ENCODE data around the gene ACBD3.

ACBD3 gene

GRCh38 chr1:226186124-226187018, at the start of gene ACBD3:
ACBD3 (minus strand) TSS chr1:226186741; CDS start chr1:226186675, 66 bp downstream.
- no peak for TF ChIP-seq CTCF (IDR thresholded peaks at IDR 0.05; ENCODE audit: extremely low read depth, insufficient read depth, missing control alignments)
- DNase-seq (ENCODE audit: low spot score), result peak; percentile 95
- in situ Hi-C loops (cut with MboI; ENCODE audit: low pct_unique_long_range_greater_than_20kb, low sequenced_read_pairs, unreplicated experiment), result loop anchor here (5.0 kb wide), 1 partner anchor 54 kb away; no protein-coding TSS in a partner anchor

- no peak for TF ChIP-seq CTCF (IDR thresholded peaks at IDR 0.05; ENCODE audit: extremely low read depth, insufficient read depth, missing control alignments)
- DNase-seq (ENCODE audit: low spot score), result no peak
- in situ Hi-C loops (cut with MboI; ENCODE audit: low pct_unique_long_range_greater_than_20kb, low sequenced_read_pairs, unreplicated experiment), result no loop called here
Observed at GRCh38 chr1:226233806-226234205, 47.3 kb upstream of the ACBD3 start.

GRCh38 chr1:226233293-226233692, 46.8 kb upstream of the ACBD3 start:
- in situ Hi-C loops (cut with MboI; ENCODE audit: low pct_unique_long_range_greater_than_20kb, low sequenced_read_pairs, unreplicated experiment), result no loop called here
- DNase-seq (ENCODE audit: low spot score), result no peak
- no peak for TF ChIP-seq CTCF (IDR thresholded peaks at IDR 0.05; ENCODE audit: extremely low read depth, insufficient read depth, missing control alignments)

GRCh38 chr1:226226601-226227000, 40.1 kb upstream of the ACBD3 start:
- no peak for TF ChIP-seq CTCF (IDR thresholded peaks at IDR 0.05; ENCODE audit: extremely low read depth, insufficient read depth, missing control alignments)
- DNase-seq (ENCODE audit: low spot score), result peak; percentile 56
- in situ Hi-C loops (cut with MboI; ENCODE audit: low pct_unique_long_range_greater_than_20kb, low sequenced_read_pairs, unreplicated experiment), result no loop called here

GRCh38 chr1:226223786-226224244, 37.3 kb upstream of the ACBD3 start:
- peak; percentile 40 for TF ChIP-seq CTCF (IDR thresholded peaks at IDR 0.05; ENCODE audit: extremely low read depth, insufficient read depth, missing control alignments)
- DNase-seq (ENCODE audit: low spot score), result peak; percentile 72
- in situ Hi-C loops (cut with MboI; ENCODE audit: low pct_unique_long_range_greater_than_20kb, low sequenced_read_pairs, unreplicated experiment), result no loop called here

GRCh38 chr1:226223157-226223785, 36.7 kb upstream of the ACBD3 start, which contains the start of gene MIXL1:
MIXL1 (plus strand) TSS chr1:226223664; CDS start chr1:226223682, 18 bp downstream.
- in situ Hi-C loops (cut with MboI; ENCODE audit: low pct_unique_long_range_greater_than_20kb, low sequenced_read_pairs, unreplicated experiment), result no loop called here
- TF ChIP-seq CTCF (IDR thresholded peaks at IDR 0.05; ENCODE audit: extremely low read depth, insufficient read depth, missing control alignments), result no peak
- DNase-seq (ENCODE audit: low spot score), result peak; percentile 36
